Ammon's horn (tissue), 1 donor: ENCODE measurements around the gene GBP2.
A peak's percentile ranks its signal among the peaks of the same experiment; 100 is the strongest.
"Not testable (repeated sequence)": the region's sequence is repeated elsewhere in the genome, so short reads cannot be mapped to it uniquely, and the experiment has no call there.

Source experiments
- DNase-seq: peaks from one replicate; pipeline ENCODE4 v3.0.0-alpha.2; 2016; ENCODE audit warnings: low spot score

The GBP2 gene

GRCh38 chr1:89125913-89126580, at the start of gene GBP2:
Gene GBP2, minus strand, starts transcription at chr1:89126114. Its CDS starts 4,148 bp downstream, at chr1:89121966.
- peak; percentile 65 for DNase-seq

- no peak for DNase-seq
These were observed 48.6 kb upstream of the GBP2 start for GRCh38 chr1:89174491-89174890.

GRCh38 chr1:89172468-89173143, 46.7 kb upstream of the GBP2 start:
- no peak for DNase-seq

- no peak for DNase-seq
These were observed 45.1 kb upstream of the GBP2 start for GRCh38 chr1:89171067-89171438.

GRCh38 chr1:89170170-89171066, 44.5 kb upstream of the GBP2 start:
- DNase-seq: no peak

- DNase-seq: no peak
These were observed 43.3 kb upstream of the GBP2 start for GRCh38 chr1:89169166-89169565.

GRCh38 chr1:89167590-89168230, 41.8 kb upstream of the GBP2 start:
- no peak for DNase-seq

- DNase-seq: no peak
These were observed 40.8 kb upstream of the GBP2 start for GRCh38 chr1:89166705-89167104.

GRCh38 chr1:89165811-89166210, 39.9 kb upstream of the GBP2 start:
- no peak for DNase-seq

GRCh38 chr1:89151047-89151446, 25.1 kb upstream of the GBP2 start:
- DNase-seq: no peak

GRCh38 chr1:89149976-89150375, 24.1 kb upstream of the GBP2 start:
- no peak for DNase-seq

GRCh38 chr1:89149229-89149628, 23.3 kb upstream of the GBP2 start:
- peak; percentile 53 for DNase-seq

GRCh38 chr1:89147678-89148658, 22.1 kb upstream of the GBP2 start:
- no peak for DNase-seq

GRCh38 chr1:89146721-89147120, 20.8 kb upstream of the GBP2 start:
- DNase-seq: no peak

GRCh38 chr1:89143484-89143883, 17.6 kb upstream of the GBP2 start:
- DNase-seq: no peak

- DNase-seq: no peak
These were observed 16.2 kb upstream of the GBP2 start for GRCh38 chr1:89142160-89142559.

- DNase-seq: no peak
These were observed 7.8 kb upstream of the GBP2 start for GRCh38 chr1:89133747-89134146.

GRCh38 chr1:89130716-89131115, 4.8 kb upstream of the GBP2 start:
- DNase-seq: no peak

- no peak for DNase-seq
These were observed 4.0 kb upstream of the GBP2 start for GRCh38 chr1:89129911-89130310.

GRCh38 chr1:89128003-89128458, 2.1 kb upstream of the GBP2 start:
- not testable (repeated sequence) for DNase-seq
